GM18861 (cell line): ENCODE data around the gene ANKS1B.
"Not testable (repeated sequence)": the region's sequence is repeated elsewhere in the genome, so short reads cannot be mapped to it uniquely, and the experiment has no call there.

Experiments
- ATAC-seq: cut with Tn5 transposase; IDR thresholded peaks from one replicate; pipeline ENCODE4 v1.9.1; 2021; ENCODE audit not compliant: unreplicated experiment

Gene ANKS1B

GRCh38 chr12:99767809-99768208 is 216.9 kb downstream of the ANKS1B start:
- no peak for ATAC-seq

GRCh38 chr12:99766408-99766807 is 218.3 kb downstream of the ANKS1B start:
- ATAC-seq = no peak

GRCh38 chr12:99765469-99766114 is 219.1 kb downstream of the ANKS1B start:
- ATAC-seq = no peak

GRCh38 chr12:99759444-99759843 is 225.3 kb downstream of the ANKS1B start:
- no peak for ATAC-seq

GRCh38 chr12:99758997-99759396 is 225.7 kb downstream of the ANKS1B start:
- no peak for ATAC-seq

GRCh38 chr12:99752740-99753139 is 232.0 kb downstream of the ANKS1B start:
- ATAC-seq = no peak

GRCh38 chr12:99746538-99746937 is 238.2 kb downstream of the ANKS1B start:
- no peak for ATAC-seq

- no peak for ATAC-seq
These were observed 238.8 kb downstream of the ANKS1B start for GRCh38 chr12:99745895-99746294.

- no peak for ATAC-seq
These were observed 239.6 kb downstream of the ANKS1B start for GRCh38 chr12:99745121-99745520.

GRCh38 chr12:99736760-99737269 is 247.9 kb downstream of the ANKS1B start:
- no peak for ATAC-seq

GRCh38 chr12:99732131-99732530 is 252.6 kb downstream of the ANKS1B start:
- no peak for ATAC-seq

GRCh38 chr12:99722690-99723486 is 261.8 kb downstream of the ANKS1B start:
- no peak for ATAC-seq

GRCh38 chr12:99721715-99722275 is 262.9 kb downstream of the ANKS1B start:
- no peak for ATAC-seq

- ATAC-seq = not testable (repeated sequence)
These were observed 264.7 kb downstream of the ANKS1B start for GRCh38 chr12:99720083-99720465.

- not testable (repeated sequence) for ATAC-seq
These were observed 265.2 kb downstream of the ANKS1B start for GRCh38 chr12:99719411-99720082.

- ATAC-seq = not testable (repeated sequence)
These were observed 268.8 kb downstream of the ANKS1B start for GRCh38 chr12:99715841-99716510.

GRCh38 chr12:99714921-99715320 is 269.8 kb downstream of the ANKS1B start:
- not testable (repeated sequence) for ATAC-seq

GRCh38 chr12:99713946-99714520 is 270.7 kb downstream of the ANKS1B start:
- no peak for ATAC-seq

GRCh38 chr12:99712281-99712680 is 272.5 kb downstream of the ANKS1B start:
- no peak for ATAC-seq

- ATAC-seq = no peak
These were observed 273.5 kb downstream of the ANKS1B start for GRCh38 chr12:99711246-99711645.
